Mucosa of descending colon (tissue), 3 donors: Measurements from ENCODE around the gene GLI3. TPM values are rescaled to one million over a fixed set of nuclear protein-coding genes. Genes with fewer than 3 reads are reported as not detected.

Experiments used
- ATAC-seq: fragments of 200-7000 bp; cut with Tn5 transposase; one replicate; pipeline ENCODE4 v1.9.1; 2020; ENCODE audit warnings: mild to moderate bottlenecking, moderate library complexity
- DNase-seq, 3 donors: peaks; one replicate each; pipeline ENCODE4 v3.0.0-alpha.2; 2020
- H3K36me3 ChIP-seq: fragments of 200-600 bp; one replicate; pipeline ENCODE4 v1.8.0; 2021; ENCODE audit warnings: low read depth, mild to moderate bottlenecking
- H3K4me1 ChIP-seq: fragments of 200-600 bp; one replicate; pipeline ENCODE4 v1.8.0; 2021; ENCODE audit warnings: low read depth, mild to moderate bottlenecking
- H3K4me3 ChIP-seq: fragments of 200-600 bp; one replicate; pipeline ENCODE4 v1.8.0; 2021; ENCODE audit warnings: mild to moderate bottlenecking
- H3K9me3 ChIP-seq: fragments of 200-600 bp; one replicate; pipeline ENCODE4 v1.8.0; 2021; ENCODE audit warnings: mild to moderate bottlenecking
- intact Hi-C, 2 donors: fragments of 100-400 bp; cut with DNase I in 1 of 2; cut with micrococcal nuclease in 1 of 2; formaldehyde crosslinking; loops; one replicate each; pipeline versions ENCODE4 v1.11.0 to v1.11.1; 2022; cut with DNase I, micrococcal nuclease
- total RNA-seq, 3 donors: library from RNA; stranded (reverse); fragmentation: NEBNext Ultra II Directional in 2 of 3; extraction: Animal tissue kit (Norgen Biotek cat#: 25700) in 2 of 3; gene quantifications; one replicate each; pipeline versions ENCODE4 v1.2.1 to v1.2.4, GENCODE V29; 2021 to 2023
- TF ChIP-seq, protein P1 (sequence below): fragments of 200-600 bp; IDR thresholded peaks from one replicate; pipeline ENCODE4 v1.8.0; 2022; ENCODE audit warnings: antibody characterized with exemption, mild to moderate bottlenecking
- donor health status: DM: no; HTN: no; CAD: no; lungs with moderate emphysema.
- donor health status: DM: no; HTN: no; CAD: no.
- donor health status: DM: no; HTN: yes; CAD: no.

GLI3 gene
- total RNA-seq, 3 donors from 2014 or later: 3.0 to 56.3 (median 8.8) TPM

DNA sequence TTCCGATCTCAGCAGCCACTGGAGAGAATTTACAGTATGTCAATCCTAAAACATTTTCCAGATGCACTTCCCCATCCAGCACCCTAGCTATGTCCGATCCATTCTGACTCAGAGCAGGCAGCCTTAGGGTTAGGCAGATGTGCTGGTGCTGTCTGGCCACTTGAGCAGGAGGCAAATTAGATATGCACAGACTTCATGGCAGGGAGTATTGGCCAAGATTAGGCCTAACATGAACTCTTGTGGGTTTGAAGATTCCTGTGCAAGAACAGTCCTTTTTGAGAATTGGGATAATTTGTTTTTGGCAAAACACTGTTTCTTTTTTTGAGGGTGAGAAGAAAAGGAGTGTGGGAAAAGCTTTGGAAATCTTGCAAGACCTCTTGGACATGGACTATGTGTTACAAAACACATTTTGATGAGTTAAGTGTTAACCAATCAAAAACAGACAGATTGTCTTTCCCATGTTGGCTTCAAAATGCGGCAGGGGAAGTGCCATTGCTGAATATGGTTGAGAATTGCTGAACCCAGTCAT is 315.5 kb downstream of the GLI3 start:
- Histone ChIP-seq H3K4me3 (no peak overlapping the region), H3K9me3 (no peaks in the 10 kb centered on the region), H3K4me1 (no peaks in the 10 kb centered on the region), H3K36me3 (no peaks in the 10 kb centered on the region)
- no peak for DNase-seq
- ATAC-seq: peak; percentile 27
- intact Hi-C loops: no loop called here
- TF ChIP-seq, protein P1, sequence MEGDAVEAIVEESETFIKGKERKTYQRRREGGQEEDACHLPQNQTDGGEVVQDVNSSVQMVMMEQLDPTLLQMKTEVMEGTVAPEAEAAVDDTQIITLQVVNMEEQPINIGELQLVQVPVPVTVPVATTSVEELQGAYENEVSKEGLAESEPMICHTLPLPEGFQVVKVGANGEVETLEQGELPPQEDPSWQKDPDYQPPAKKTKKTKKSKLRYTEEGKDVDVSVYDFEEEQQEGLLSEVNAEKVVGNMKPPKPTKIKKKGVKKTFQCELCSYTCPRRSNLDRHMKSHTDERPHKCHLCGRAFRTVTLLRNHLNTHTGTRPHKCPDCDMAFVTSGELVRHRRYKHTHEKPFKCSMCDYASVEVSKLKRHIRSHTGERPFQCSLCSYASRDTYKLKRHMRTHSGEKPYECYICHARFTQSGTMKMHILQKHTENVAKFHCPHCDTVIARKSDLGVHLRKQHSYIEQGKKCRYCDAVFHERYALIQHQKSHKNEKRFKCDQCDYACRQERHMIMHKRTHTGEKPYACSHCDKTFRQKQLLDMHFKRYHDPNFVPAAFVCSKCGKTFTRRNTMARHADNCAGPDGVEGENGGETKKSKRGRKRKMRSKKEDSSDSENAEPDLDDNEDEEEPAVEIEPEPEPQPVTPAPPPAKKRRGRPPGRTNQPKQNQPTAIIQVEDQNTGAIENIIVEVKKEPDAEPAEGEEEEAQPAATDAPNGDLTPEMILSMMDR: no peak

DNA sequence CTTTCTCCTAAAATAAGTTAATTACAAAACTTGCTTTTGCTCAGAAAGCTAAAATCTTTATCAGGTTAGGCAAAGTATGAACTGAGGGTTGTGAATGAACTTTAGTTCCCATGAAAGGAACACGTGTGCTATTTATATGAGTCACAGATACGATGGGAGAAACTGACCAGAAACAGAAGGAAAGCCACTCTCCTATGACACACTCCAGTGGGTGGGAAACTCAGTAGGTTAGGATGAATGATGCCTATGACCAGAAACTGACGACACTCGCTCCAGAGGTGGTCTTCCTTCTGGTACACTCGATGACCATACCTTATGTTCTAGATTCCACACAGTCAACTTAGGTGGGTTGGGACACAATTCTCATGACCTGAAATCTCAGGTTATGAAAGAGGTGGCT is 318.4 kb downstream of the GLI3 start:
- intact Hi-C loops: no loop called here
- Histone ChIP-seq H3K4me1 (no peaks in the 10 kb centered on the region), H3K36me3 (no peaks in the 10 kb centered on the region), H3K4me3 (no peak overlapping the region), H3K9me3 (no peaks in the 10 kb centered on the region)
- no peak for DNase-seq
- no peak for ATAC-seq
- TF ChIP-seq, protein P1: no peak

DNA sequence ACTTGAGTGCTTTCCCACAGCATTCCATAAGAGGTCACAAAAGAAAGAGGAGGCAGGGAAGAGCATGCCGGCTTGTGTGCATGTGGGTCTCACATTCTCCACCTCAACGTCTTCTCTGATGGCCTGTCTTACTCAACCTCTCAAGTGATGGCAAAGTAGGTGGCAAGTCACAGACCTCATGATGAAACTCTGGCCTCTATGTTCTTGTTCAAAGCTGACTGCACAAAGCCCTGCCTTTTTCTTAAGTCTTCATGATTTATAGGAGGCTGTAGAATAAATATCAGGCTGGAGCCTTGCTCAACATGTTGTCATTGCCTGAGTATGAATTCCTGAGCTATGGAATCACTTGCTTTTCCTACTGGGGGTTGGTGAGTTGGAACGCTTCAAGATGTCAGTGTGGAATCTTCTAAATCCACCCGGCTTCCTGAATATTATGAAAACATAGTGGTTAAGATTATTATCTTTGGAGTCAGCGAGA is 320.5 kb downstream of the GLI3 start:
- DNase-seq (no peak), ATAC-seq (peak; percentile 34)
- Histone ChIP-seq H3K4me1 (no peaks in the 10 kb centered on the region), H3K36me3 (no peaks in the 10 kb centered on the region), H3K4me3 (no peak overlapping the region), H3K9me3 (no peaks in the 10 kb centered on the region)
- TF ChIP-seq, protein P1: no peak
- intact Hi-C loops: no loop called here

DNA sequence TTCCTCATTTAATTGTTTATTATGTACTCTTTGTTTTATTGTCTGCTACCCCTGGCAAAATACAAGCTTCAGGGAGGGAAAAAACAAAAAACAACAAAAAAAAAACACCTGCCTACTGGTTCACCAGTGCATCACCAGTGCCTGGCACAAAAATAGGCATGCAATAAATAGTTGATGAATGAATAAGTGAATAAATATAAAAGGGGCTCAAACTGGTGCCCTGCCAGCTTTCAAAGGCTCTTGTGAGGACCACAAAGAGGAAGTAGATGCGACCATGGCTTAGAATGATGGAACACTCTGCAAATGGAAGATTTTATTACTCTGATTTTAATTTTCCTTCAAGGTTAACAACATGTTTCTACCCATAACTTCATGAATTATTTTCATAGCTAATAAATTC is 321.1 kb downstream of the GLI3 start:
- ATAC-seq (no peak), DNase-seq (no peak)
- H3K36me3 ChIP-seq: no peaks in the 10 kb centered on the region
- H3K4me1 ChIP-seq: no peaks in the 10 kb centered on the region
- TF ChIP-seq, protein P1: no peak
- intact Hi-C loops: no loop called here
- no peaks in the 10 kb centered on the region for H3K9me3 ChIP-seq
- no peak overlapping the region for H3K4me3 ChIP-seq

DNA sequence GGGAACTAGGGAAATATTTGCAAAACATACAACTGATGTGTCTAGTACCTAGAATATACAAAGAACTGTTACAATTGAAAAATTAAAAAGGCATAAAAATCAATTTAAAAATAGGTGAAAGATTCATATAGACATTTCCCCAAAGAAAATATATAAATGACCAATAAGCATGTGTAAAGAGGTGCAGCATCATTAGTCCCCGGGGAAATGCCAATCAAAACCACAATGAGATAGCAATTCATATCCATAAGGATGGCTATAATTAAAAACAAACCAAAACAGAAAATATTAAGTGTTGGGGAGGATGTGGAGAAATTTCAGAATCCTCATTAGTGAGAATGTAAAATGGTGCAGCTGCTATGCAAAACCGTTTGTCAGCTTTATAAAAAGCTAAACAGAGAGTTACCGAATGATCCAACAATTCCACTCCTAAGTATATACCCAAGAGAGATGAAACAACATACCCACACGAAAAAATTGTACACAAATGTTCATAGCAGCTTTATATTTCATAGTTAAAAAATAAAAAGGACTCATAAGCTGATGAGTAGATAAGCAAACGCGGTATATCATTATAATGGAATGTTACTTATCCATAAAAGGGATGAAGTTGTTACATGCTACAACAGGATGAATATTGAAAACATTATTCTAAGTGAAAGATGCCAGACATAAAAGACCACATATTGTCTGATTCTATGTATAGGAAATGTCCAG is 324.0 kb downstream of the GLI3 start:
- Histone ChIP-seq H3K36me3 (no peaks in the 10 kb centered on the region), H3K9me3 (no peaks in the 10 kb centered on the region), H3K4me1 (no peaks in the 10 kb centered on the region), H3K4me3 (no peak overlapping the region)
- intact Hi-C loops: no loop called here
- TF ChIP-seq, protein P1: no peak
- no peak for DNase-seq
- ATAC-seq: no peak
